ENCODE measurements around the gene DDX47. TPM values are rescaled to one million over a fixed set of nuclear protein-coding genes. Genes with fewer than 3 reads are reported as not detected.
A peak's percentile ranks its signal among the peaks of the same experiment; 100 is the strongest.

The DDX47 gene
- total and polyA plus RNA-seq, 2 of the 13 experiments (the other 11 are each of a cell fraction or from before 2014, with no cell fraction given), result 48.5 to 78.7 TPM

DNA sequence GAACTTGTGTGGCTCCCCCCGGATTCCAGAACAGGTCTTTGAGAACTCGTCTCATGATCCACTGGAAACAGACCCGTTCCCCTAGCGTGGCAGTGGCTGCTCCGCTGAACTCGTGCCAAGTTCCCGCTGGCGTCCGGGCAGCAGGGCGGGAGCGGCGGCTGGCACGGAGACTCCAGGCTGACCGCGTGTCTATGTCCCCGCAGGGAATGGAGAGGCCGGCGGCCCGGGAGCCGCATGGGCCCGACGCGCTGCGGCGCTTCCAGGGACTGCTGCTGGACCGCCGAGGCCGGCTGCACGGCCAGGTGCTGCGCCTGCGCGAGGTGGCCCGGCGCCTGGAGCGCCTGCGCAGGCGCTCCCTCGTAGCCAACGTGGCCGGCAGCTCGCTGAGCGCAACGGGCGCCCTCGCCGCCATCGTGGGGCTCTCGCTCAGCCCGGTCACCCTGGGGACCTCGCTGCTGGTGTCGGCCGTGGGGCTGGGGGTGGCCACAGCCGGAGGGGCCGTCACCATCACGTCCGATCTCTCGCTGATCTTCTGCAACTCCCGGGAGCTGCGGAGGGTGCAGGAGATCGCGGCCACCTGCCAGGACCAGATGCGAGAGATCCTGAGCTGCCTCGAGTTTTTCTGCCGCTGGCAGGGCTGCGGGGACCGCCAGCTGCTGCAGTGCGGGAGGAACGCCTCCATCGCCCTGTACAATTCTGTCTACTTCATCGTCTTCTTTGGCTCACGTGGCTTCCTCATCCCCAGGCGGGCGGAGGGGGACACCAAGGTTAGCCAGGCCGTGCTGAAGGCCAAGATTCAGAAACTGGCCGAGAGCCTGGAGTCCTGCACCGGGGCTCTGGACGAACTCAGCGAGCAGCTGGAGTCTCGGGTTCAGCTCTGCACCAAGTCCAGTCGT lies 26.2 kb upstream of the DDX47 start (continued):
- peak; percentile 50; the same call in 1 of the 2 replicates for TF ChIP-seq ZFP41 (CRISPR knock-in tag; IDR thresholded peaks at IDR 0.05; ENCODE audit: borderline replicate concordance)
- TF ChIP-seq PAWR (CRISPR knock-in tag; IDR thresholded peaks at IDR 0.05; ENCODE audit: borderline replicate concordance), result no peak
- 0 out of 2 replicates have a peak, but pooled peaks have one; percentile 36 for TF ChIP-seq PHF20 (CRISPR knock-in tag; IDR thresholded peaks at IDR 0.05)
- no peak for TF ChIP-seq THYN1 (CRISPR knock-in tag; IDR thresholded peaks at IDR 0.05; ENCODE audit: borderline replicate concordance, low read depth)
- TF ChIP-seq, protein P1, sequence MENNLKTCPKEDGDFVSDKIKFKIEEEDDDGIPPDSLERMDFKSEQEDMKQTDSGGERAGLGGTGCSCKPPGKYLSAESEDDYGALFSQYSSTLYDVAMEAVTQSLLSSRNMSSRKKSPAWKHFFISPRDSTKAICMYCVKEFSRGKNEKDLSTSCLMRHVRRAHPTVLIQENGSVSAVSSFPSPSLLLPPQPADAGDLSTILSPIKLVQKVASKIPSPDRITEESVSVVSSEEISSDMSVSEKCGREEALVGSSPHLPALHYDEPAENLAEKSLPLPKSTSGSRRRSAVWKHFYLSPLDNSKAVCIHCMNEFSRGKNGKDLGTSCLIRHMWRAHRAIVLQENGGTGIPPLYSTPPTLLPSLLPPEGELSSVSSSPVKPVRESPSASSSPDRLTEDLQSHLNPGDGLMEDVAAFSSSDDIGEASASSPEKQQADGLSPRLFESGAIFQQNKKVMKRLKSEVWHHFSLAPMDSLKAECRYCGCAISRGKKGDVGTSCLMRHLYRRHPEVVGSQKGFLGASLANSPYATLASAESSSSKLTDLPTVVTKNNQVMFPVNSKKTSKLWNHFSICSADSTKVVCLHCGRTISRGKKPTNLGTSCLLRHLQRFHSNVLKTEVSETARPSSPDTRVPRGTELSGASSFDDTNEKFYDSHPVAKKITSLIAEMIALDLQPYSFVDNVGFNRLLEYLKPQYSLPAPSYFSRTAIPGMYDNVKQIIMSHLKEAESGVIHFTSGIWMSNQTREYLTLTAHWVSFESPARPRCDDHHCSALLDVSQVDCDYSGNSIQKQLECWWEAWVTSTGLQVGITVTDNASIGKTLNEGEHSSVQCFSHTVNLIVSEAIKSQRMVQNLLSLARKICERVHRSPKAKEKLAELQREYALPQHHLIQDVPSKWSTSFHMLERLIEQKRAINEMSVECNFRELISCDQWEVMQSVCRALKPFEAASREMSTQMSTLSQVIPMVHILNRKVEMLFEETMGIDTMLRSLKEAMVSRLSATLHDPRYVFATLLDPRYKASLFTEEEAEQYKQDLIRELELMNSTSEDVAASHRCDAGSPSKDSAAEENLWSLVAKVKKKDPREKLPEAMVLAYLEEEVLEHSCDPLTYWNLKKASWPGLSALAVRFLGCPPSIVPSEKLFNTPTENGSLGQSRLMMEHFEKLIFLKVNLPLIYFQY (CRISPR knock-in tag; IDR thresholded peaks at IDR 0.05; ENCODE audit: borderline replicate concordance), result peak; percentile 60; the same call in 1 of the 2 replicates
- TF ChIP-seq CREB1 (IDR thresholded peaks at IDR 0.05), result no peak
- no peak for TF ChIP-seq CREB1 (CRISPR knock-in tag; IDR thresholded peaks at IDR 0.05)
- TF ChIP-seq CCDC6 (CRISPR knock-in tag; IDR thresholded peaks at IDR 0.05), result peak; percentile 58; the same call in 1 of the 2 replicates
- 0 out of 2 replicates have a peak, but pooled peaks have one; percentile 27 for TF ChIP-seq DMAP1 (CRISPR knock-in tag; IDR thresholded peaks at IDR 0.05)
- peak; percentile 77 for TF ChIP-seq TFDP2 (CRISPR knock-in tag; IDR thresholded peaks at IDR 0.05)
- TF ChIP-seq SMYD3 (CRISPR knock-in tag; IDR thresholded peaks at IDR 0.05), result no peak
- TF ChIP-seq, protein P2, sequence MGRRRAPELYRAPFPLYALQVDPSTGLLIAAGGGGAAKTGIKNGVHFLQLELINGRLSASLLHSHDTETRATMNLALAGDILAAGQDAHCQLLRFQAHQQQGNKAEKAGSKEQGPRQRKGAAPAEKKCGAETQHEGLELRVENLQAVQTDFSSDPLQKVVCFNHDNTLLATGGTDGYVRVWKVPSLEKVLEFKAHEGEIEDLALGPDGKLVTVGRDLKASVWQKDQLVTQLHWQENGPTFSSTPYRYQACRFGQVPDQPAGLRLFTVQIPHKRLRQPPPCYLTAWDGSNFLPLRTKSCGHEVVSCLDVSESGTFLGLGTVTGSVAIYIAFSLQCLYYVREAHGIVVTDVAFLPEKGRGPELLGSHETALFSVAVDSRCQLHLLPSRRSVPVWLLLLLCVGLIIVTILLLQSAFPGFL (CRISPR knock-in tag; IDR thresholded peaks at IDR 0.05), result no peak
- TF ChIP-seq MAX (IDR thresholded peaks at IDR 0.05), result peak; percentile 95
- TF ChIP-seq HNF4G (IDR thresholded peaks at IDR 0.05; ENCODE audit: borderline replicate concordance, low read depth, low read length), result no peak
- no peak for TF ChIP-seq HNF4G (CRISPR knock-in tag; IDR thresholded peaks at IDR 0.05; ENCODE audit: borderline replicate concordance, low read depth)
- no peak for TF ChIP-seq ZMAT5 (CRISPR knock-in tag; IDR thresholded peaks at IDR 0.05; ENCODE audit: borderline replicate concordance, low read depth)
- TF ChIP-seq ESRRA (CRISPR knock-in tag; IDR thresholded peaks at IDR 0.05; ENCODE audit: low read depth), result 0 out of 2 replicates have a peak, but pooled peaks have one; percentile 21
- no peak for TF ChIP-seq TCF7 (IDR thresholded peaks at IDR 0.05; ENCODE audit: low read depth)
- TF ChIP-seq DNMT1 (CRISPR knock-in tag; IDR thresholded peaks at IDR 0.05), result no peak; the same call in 1 of the 2 replicates

Measured in HepG2 (cell line).